Heart right ventricle (tissue), 16 donors: ENCODE measurements around the gene FAM200B. TPM values are rescaled to one million over a fixed set of nuclear protein-coding genes. Genes with fewer than 3 reads are reported as not detected.

Experiments used
- ATAC-seq, 8 donors: fragments of 200-7000 bp; cut with Tn5 transposase; one replicate each; pipeline ENCODE4 v1.9.1; 2020; ENCODE audit warnings: mild to moderate bottlenecking in 8 of 8, moderate library complexity in 8 of 8, moderate number of reproducible peaks in 1 of 8
- DNase-seq, 2 donors: peaks; one replicate each; pipeline ENCODE4 v3.0.0-alpha.2; 2020
- H3K27ac ChIP-seq, 10 donors: fragments of 200-600 bp; sonication (generic) in 2 of 10; one replicate each; pipeline versions ENCODE4 v1.5.0 to v1.8.0; 2020 to 2022; ENCODE audit warnings: mild to moderate bottlenecking in 3 of 10
- H3K27me3 ChIP-seq, 7 donors: fragments of 200-600 bp; one replicate each; pipeline ENCODE4 v1.8.0; 2021 to 2022; ENCODE audit warnings: mild to moderate bottlenecking in 2 of 7
- H3K36me3 ChIP-seq, 9 donors: fragments of 200-600 bp; sonication (generic) in 1 of 9; one replicate each; pipeline versions ENCODE4 v1.5.0 to v1.8.0; 2020 to 2022; ENCODE audit warnings: mild to moderate bottlenecking in 2 of 9
- H3K4me1 ChIP-seq, 9 donors: fragments of 200-600 bp; sonication (generic) in 1 of 9; one replicate each; pipeline versions ENCODE4 v1.5.0 to v1.8.0; 2020 to 2022; ENCODE audit warnings: mild to moderate bottlenecking in 4 of 9
- H3K4me3 ChIP-seq, 10 donors: fragments of 200-600 bp; sonication (generic) in 2 of 10; one replicate each; pipeline versions ENCODE4 v1.5.0 to v1.8.0; 2020 to 2022; ENCODE audit warnings: mild to moderate bottlenecking in 7 of 10, moderate library complexity in 2 of 10
- H3K9me3 ChIP-seq, 11 donors: fragments of 200-600 bp in 10 of 11; sonication (generic) in 2 of 11; one replicate each; pipeline versions ENCODE4 v1.5.0 to v1.8.0; 2013 to 2022; ENCODE audit warnings: mild to moderate bottlenecking in 2 of 11, control low read depth in 1 of 11, moderate library complexity in 1 of 11
- WGBS, 2 donors: extraction: QIAGEN DNeasy Blood & Tissue Kit; methylation state at CpG; one replicate each; pipeline ENCODE4 v1.1.7; 2013; ENCODE audit warnings: inconsistent platforms in 1 of 2; 5-methylcytosine and 5-hydroxymethylcytosine counted together
- intact Hi-C, 10 donors: fragments of 100-400 bp; cut with DNase I; formaldehyde crosslinking; loops; one replicate each; pipeline versions ENCODE4 v1.11.1 to v1.14.2; 2022
- polyA plus RNA-seq, 2 donors: library from polyadenylated mRNA; stranded (reverse); fragments of 200-250 nt; gene quantifications; one replicate each; pipeline ENCODE4 v1.2.3, GENCODE V29; 2013
- total RNA-seq, 10 donors: library from RNA; stranded (reverse); fragmentation: NEBNext Ultra II Directional in 3 of 10; extraction: Animal tissue kit (Norgen Biotek cat#: 25700) in 3 of 10; gene quantifications; one replicate each; pipeline versions ENCODE4 v1.2.1 to v1.2.4, GENCODE V29; 2021 to 2023
- TF ChIP-seq, protein P1 (sequence below), 9 donors: fragments of 200-600 bp; sonication (generic) in 2 of 9; IDR thresholded peaks; one replicate each; pipeline versions ENCODE4 v1.5.0 to v1.8.0; 2021 to 2022; ENCODE audit warnings: antibody characterized with exemption in 9 of 9, mild to moderate bottlenecking in 5 of 9, moderate library complexity in 1 of 9
- donor health status: Arrhythmogenic right ventricular cardiomyopathy.
- donor health status: ischemic (EF 13 %, LVEDD 7.1; RV severe dilation, severe dysfunction).
- donor health status: healthy with polysubstance abuse.
- donor health status: DM: no; HTN: yes; CAD: no.
- donor health status: DM: no; HTN: no; CAD: no.
- donor health status: ischemic (EF 25% LVEDD 6.9; RV normal size, moderate dysfunction).
- donor health status: ischemic (EF 25% LVEDD 5.7; RV mildly dilated, moderate dysfunction).
- donor health status: healthy.
- donor health status: DM: yes; HTN: yes; CAD: no.
- donor health status: Ischemic cardiomyopathy.
- donor health status: ischemic (EF 35%, LVEDD 5.7; RV mildly dilated, moderate dysfunction).
- donor health status: nonischemic (EF 11% LVEDD 7.7; RV severe dilation, severe dysfunction).
- donor health status: DM: yes; HTN: yes; CAD: no.
- donor health status: PGD.
- donor health status: ischemic (EF 29% LVEDD 5.4; RV normal size, mild dysfunction).
- donor health status: nonischemic (EF 23%, LVEDD 6.1; RV moderate dilation, normal function).

Gene FAM200B
- total and polyA plus RNA-seq, 12 donors = 19.7 to 38.7 (median 29.3) TPM

DNA sequence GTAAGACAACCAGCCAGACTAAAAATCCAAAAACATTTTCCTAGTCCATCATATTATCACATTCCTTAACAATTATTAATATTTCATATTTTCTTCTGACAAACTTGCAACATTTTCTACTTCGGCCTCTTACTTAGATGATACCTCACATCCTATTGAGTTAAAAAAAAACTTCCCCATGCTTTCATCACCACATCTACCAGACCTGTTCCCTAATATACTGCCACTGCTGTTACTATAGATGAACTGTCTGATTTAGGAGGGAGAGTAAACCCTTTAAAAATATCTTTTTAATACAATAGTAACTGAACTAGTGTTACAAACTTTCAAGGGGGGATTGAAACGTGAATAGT, 1.5 kb downstream of the FAM200B start:
- no peak for ATAC-seq
- H3K4me1 ChIP-seq = peaks cover 0 to 67% (median 28%) of the 10 kb centered on the region in 9 donors

DNA sequence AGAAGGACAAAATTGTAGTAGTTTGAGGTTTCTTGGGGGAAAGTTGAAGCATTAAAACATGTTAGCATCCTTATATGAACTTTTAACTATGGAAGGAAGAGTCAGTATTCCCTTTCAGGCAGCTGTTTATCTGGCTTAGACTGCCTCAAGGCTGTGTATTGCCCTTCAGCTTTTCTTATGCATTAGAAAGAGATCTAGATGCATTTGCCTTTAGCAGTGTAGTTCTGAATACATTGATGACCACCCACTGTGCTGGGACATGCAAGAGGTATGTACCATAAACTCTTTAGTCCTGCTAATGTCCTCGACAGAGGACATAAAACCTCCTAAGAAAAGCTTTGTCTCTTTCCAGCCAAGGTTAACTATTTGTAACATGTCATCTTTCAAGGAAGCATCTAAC, 2.9 kb downstream of the FAM200B start:
- Histone ChIP-seq H3K27ac (no peak overlapping the region), H3K27me3 (no peaks in the 10 kb centered on the region), H3K36me3 (peaks cover 0 to 53% (median 15%) of the 10 kb centered on the region in 9 donors), H3K9me3 (no peaks in the 10 kb centered on the region), H3K4me3 (no peak overlapping the region), H3K4me1 (peaks cover 0 to 62% (median 28%) of the 10 kb centered on the region in 9 donors)
- ATAC-seq (no peak), DNase-seq (no peak)
- intact Hi-C loops = no loop called here
- WGBS, 2 donors = 91 to 96% methylated on average over 1 of the region's 1 CpG
- TF ChIP-seq, protein P1, sequence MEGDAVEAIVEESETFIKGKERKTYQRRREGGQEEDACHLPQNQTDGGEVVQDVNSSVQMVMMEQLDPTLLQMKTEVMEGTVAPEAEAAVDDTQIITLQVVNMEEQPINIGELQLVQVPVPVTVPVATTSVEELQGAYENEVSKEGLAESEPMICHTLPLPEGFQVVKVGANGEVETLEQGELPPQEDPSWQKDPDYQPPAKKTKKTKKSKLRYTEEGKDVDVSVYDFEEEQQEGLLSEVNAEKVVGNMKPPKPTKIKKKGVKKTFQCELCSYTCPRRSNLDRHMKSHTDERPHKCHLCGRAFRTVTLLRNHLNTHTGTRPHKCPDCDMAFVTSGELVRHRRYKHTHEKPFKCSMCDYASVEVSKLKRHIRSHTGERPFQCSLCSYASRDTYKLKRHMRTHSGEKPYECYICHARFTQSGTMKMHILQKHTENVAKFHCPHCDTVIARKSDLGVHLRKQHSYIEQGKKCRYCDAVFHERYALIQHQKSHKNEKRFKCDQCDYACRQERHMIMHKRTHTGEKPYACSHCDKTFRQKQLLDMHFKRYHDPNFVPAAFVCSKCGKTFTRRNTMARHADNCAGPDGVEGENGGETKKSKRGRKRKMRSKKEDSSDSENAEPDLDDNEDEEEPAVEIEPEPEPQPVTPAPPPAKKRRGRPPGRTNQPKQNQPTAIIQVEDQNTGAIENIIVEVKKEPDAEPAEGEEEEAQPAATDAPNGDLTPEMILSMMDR (IDR thresholded peaks at IDR 0.05) = no peak

More for the DNA sequence above, 1.5 kb downstream of the FAM200B start:
- Histone ChIP-seq H3K27ac (peak overlapping the region in 3 of 10 donors; percentile 85 to 95 (median 92)), H3K9me3 (no peaks in the 10 kb centered on the region), H3K4me3 (peak overlapping the region in 5 of 10 donors; percentile 71 to 94 (median 83)), H3K27me3 (no peaks in the 10 kb centered on the region), H3K36me3 (peaks cover 0 to 39% (median 10%) of the 10 kb centered on the region in 9 donors)
- no peak for DNase-seq
- WGBS, 2 donors = 82 to 85% methylated on average over 2 of the region's 2 CpGs
- intact Hi-C loops = loop anchor here in 1 of 10 donors (2.0 kb wide), 1 partner anchor 28 kb away; the partner anchor contains the start of gene FBXL5
- TF ChIP-seq, protein P1 (IDR thresholded peaks at IDR 0.05) = no peak

DNA sequence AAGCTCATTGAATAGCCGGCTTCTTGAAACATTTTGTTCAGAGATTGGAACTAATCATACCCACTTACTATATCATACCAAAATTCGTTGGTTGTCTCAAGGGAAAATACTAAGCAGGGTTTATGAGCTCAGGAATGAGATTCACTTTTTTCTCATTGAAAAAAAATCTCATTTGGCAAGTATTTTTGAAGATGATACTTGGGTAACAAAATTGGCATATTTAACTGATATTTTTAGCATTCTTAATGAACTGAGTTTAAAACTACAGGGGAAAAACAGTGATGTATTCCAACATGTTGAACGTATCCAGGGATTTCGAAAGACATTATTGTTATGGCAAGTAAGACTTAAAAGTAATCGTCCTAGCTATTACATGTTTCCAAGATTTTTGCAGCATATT, 6.4 kb downstream of the FAM200B start:
- Histone ChIP-seq H3K4me1 (peaks cover 0 to 68% (median 15%) of the 10 kb centered on the region in 9 donors), H3K27ac (no peak overlapping the region), H3K9me3 (no peaks in the 10 kb centered on the region), H3K27me3 (no peaks in the 10 kb centered on the region), H3K4me3 (no peak overlapping the region), H3K36me3 (peaks cover 0 to 53% (median 15%) of the 10 kb centered on the region in 9 donors)
- WGBS, 2 donors = 73 to 74% methylated on average over 5 of the region's 5 CpGs
- TF ChIP-seq, protein P1 (IDR thresholded peaks at IDR 0.05) = no peak
- ATAC-seq = no peak
- DNase-seq = no peak
- intact Hi-C loops = no loop called here

DNA sequence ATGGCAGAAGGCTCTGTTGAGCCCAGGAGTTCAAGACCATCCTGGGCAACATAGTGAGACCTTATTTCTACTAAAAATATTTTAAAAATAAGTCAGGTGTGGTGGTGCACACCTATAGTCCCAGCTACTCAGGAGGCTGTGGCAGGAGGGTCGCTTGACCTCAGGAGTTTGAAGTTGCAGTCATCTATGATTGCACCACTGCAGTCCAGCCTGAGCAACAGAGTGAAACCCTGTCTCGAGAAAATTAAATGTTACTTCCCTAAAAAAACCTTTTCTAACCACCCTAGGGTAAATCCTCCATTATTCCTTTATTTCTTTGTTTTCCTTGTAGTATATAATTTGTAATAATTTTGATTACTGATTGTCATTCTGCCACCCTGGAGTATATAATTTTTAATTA, 7.9 kb downstream of the FAM200B start:
- intact Hi-C loops = no loop called here
- Histone ChIP-seq H3K27me3 (no peaks in the 10 kb centered on the region), H3K27ac (peak overlapping the region in 1 of 10 donors; percentile 75), H3K36me3 (peaks cover 0 to 49% (median 15%) of the 10 kb centered on the region in 9 donors), H3K9me3 (no peaks in the 10 kb centered on the region), H3K4me1 (peaks cover 0 to 53% (median 6%) of the 10 kb centered on the region in 9 donors), H3K4me3 (peak overlapping the region in 1 of 10 donors; percentile 11)
- ATAC-seq (peak in 1 of 8 donors; percentile 64), DNase-seq (no peak)
- 87 to 90% methylated on average over 2 of the region's 2 CpGs for WGBS, 2 donors
- TF ChIP-seq, protein P1 (IDR thresholded peaks at IDR 0.05) = no peak
